PC-3 (cell line): ENCODE measurements around the gene WDR47. TPM values are rescaled to one million over a fixed set of nuclear protein-coding genes. Genes with fewer than 3 reads are reported as not detected.

Experiments used
- ATAC-seq: fragments of 200-7000 bp; cut with Tn5 transposase; 2 replicates; pipeline ENCODE4 v1.9.1; 2020; ENCODE audit warnings: mild to moderate bottlenecking, moderate library complexity
- BruUV-seq: library from RNA; stranded (reverse); fragments of 400-500 nt; replicated peaks from 2 replicates; lab custom pipeline; 2021; lab: Mats Ljungman, UMichigan
- CTCF ChIA-PET: fragments of 300-600 bp; sonication (Branson Sonifier 250); formaldehyde crosslinking; loops from one replicate; lab custom pipeline; 2022; ENCODE audit warnings: antibody characterized with exemption; lab: Charles Lee
- POLR2A ChIA-PET: fragments of 300-600 bp; sonication (Branson Sonifier 250); formaldehyde crosslinking; loops from one replicate; lab custom pipeline; 2022; ENCODE audit warnings: antibody characterized with exemption; ENCODE audit not compliant: unreplicated experiment; lab: Charles Lee
- DNase-seq: peaks from one replicate; pipeline ENCODE4 v3.0.0-alpha.2; 2015
- H2AFZ ChIP-seq: fragments of 300-600 bp; sonication (generic); 2 replicates; pipeline ENCODE4 v1.6.0; 2016; ENCODE audit warnings: antibody characterized with exemption, low read length
- H3F3A ChIP-seq: fragments of 300-600 bp; sonication (generic); one replicate; pipeline ENCODE4 v1.6.0; 2017; ENCODE audit warnings: antibody characterized with exemption, low read length, control low read depth, mild to moderate bottlenecking; ENCODE audit not compliant: unreplicated experiment
- H3K27ac ChIP-seq: fragments of 300-600 bp; sonication (generic); 2 replicates; pipeline ENCODE4 v1.5.1; 2016; ENCODE audit warnings: mild to moderate bottlenecking, low read length
- H3K27me3 ChIP-seq: fragments of 300-600 bp; sonication (generic); 2 replicates; pipeline ENCODE4 v1.6.1; 2016; ENCODE audit warnings: low read length, mixed read lengths
- H3K36me3 ChIP-seq: fragments of 300-600 bp; sonication (generic); 2 replicates; pipeline ENCODE4 v1.6.1; 2016; ENCODE audit warnings: low read depth, mixed run types, low read length, mixed read lengths
- H3K4me1 ChIP-seq: fragments of 300-600 bp; sonication (generic); 2 replicates; pipeline ENCODE4 v1.5.1; 2016; ENCODE audit warnings: low read length; ENCODE audit not compliant: insufficient read depth
- H3K4me2 ChIP-seq: fragments of 300-600 bp; sonication (generic); 2 replicates; pipeline ENCODE4 v1.6.0; 2016; ENCODE audit warnings: low read length
- H3K4me3 ChIP-seq: fragments of 300-600 bp; sonication (generic); 2 replicates; pipeline ENCODE4 v1.5.1; 2016; ENCODE audit warnings: mild to moderate bottlenecking, low read length, mixed read lengths
- H3K79me2 ChIP-seq: fragments of 300-600 bp; sonication (generic); 2 replicates; pipeline ENCODE4 v1.6.1; 2017; ENCODE audit warnings: low read length, mixed read lengths
- H3K9ac ChIP-seq: fragments of 300-600 bp; sonication (generic); 2 replicates; pipeline ENCODE4 v1.6.0; 2016; ENCODE audit warnings: mild to moderate bottlenecking, low read length
- H3K9me2 ChIP-seq: fragments of 300-600 bp; sonication (generic); replicated peaks from 2 replicates; pipeline ENCODE4 v1.6.1; 2016; ENCODE audit warnings: mixed run types, low read length, mixed read lengths
- H3K9me3 ChIP-seq: fragments of 300-600 bp; sonication (generic); 2 replicates; pipeline ENCODE4 v1.6.1; 2016; ENCODE audit warnings: low read length, mixed read lengths
- H4K20me1 ChIP-seq: fragments of 300-600 bp; sonication (generic); 2 replicates; pipeline ENCODE4 v1.6.1; 2016; ENCODE audit warnings: low read length, mixed read lengths
- EZH2 ChIP-seq: fragments of 300-600 bp; sonication (generic); IDR thresholded peaks from one replicate; pipeline ENCODE4 v1.6.1; 2017; ENCODE audit warnings: antibody characterized with exemption, mild to moderate bottlenecking, low read length; ENCODE audit not compliant: unreplicated experiment
- EZH2phosphoT487 ChIP-seq: fragments of 300-600 bp; sonication (generic); IDR thresholded peaks from 2 replicates; pipeline ENCODE4 v1.6.1; 2018; ENCODE audit warnings: mild to moderate bottlenecking, antibody characterized with exemption, low read length, borderline replicate concordance
- intact Hi-C: fragments of 100-400 bp; cut with micrococcal nuclease; formaldehyde crosslinking; loops from 2 replicates; pipeline ENCODE4 v1.9.0; 2023
- total RNA-seq: library from RNA; depleted of rRNA; stranded (reverse); fragments of >200 nt; gene quantifications from 2 replicates; pipeline ENCODE4 v1.2.3, GENCODE V29; 2014
- TF ChIP-seq, protein P1 (sequence below): fragments of 300-600 bp; sonication (generic); conservative IDR thresholded peaks from 2 replicates; pipeline ENCODE4 v1.5.1; 2017; ENCODE audit warnings: antibody characterized with exemption, low read depth, mild to moderate bottlenecking, low read length

The WDR47 gene
- total RNA-seq, 1 experiment from 2014 or later = 7.7 TPM

DNA sequence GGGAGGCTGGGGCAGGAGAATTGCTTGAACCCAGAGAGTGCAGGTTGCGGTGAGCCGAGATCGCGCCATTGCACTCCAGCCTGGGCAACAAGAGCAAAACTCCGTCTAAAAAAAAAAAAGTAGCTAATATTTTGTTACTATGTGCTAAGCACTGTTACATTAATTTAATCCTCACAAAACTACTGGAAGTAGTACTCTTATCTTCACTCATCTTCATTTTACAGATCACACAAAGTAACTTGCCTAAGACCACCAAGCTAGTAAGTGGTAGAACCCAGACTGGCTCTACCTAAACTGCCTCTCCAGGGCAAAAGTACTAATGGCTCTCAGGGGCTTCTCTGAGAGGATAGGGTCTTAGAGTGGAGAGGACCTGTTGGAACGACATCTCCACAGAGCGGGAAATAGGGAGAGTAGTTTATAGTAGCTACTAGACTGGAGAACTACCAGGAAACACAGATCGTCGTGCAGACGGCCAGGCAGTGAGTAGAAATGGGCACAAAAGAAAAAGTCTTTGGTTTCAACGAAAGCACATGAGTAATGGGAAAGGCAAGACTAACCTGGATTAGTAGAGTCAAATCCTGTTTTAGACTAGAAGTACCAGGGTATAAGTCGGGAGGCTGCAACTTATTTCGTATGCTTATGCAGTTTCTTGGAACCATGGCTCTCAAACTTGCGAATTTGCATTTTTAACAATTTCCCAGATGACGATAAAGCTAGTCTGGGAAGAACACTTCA, 80.0 kb downstream of the WDR47 start:
- intact Hi-C loops = loop anchor here (2.0 to 5.0 kb wide), 2 partner anchors 80 to 151 kb away; partner anchors contain the start of gene WDR47
- Histone ChIP-seq H3K4me1 (peaks cover 6% of the 10 kb centered on the region; the same call in 1 of the 2 replicates), H2AFZ (peak overlapping the region; percentile 95; the same call in 1 of the 2 replicates), H3K27me3 (no peaks in the 10 kb centered on the region), H3F3A (no peaks in the 10 kb centered on the region), H3K36me3 (no peaks in the 10 kb centered on the region), H3K9me3 (no peaks in the 10 kb centered on the region), H3K27ac (no peak overlapping the region), H3K4me2 (peak overlapping the region; percentile 84), H4K20me1 (no peaks in the 10 kb centered on the region), H3K9me2 (no peaks in the 10 kb centered on the region), H3K4me3 (peak overlapping the region; percentile 78), H3K79me2 (peaks cover 59% of the 10 kb centered on the region), H3K9ac (peak overlapping the region; percentile 85)
- TF ChIP-seq EZH2phosphoT487 = no peak
- no peak for TF ChIP-seq EZH2
- TF ChIP-seq, protein P1, sequence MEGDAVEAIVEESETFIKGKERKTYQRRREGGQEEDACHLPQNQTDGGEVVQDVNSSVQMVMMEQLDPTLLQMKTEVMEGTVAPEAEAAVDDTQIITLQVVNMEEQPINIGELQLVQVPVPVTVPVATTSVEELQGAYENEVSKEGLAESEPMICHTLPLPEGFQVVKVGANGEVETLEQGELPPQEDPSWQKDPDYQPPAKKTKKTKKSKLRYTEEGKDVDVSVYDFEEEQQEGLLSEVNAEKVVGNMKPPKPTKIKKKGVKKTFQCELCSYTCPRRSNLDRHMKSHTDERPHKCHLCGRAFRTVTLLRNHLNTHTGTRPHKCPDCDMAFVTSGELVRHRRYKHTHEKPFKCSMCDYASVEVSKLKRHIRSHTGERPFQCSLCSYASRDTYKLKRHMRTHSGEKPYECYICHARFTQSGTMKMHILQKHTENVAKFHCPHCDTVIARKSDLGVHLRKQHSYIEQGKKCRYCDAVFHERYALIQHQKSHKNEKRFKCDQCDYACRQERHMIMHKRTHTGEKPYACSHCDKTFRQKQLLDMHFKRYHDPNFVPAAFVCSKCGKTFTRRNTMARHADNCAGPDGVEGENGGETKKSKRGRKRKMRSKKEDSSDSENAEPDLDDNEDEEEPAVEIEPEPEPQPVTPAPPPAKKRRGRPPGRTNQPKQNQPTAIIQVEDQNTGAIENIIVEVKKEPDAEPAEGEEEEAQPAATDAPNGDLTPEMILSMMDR = no peak
- no peak for ATAC-seq
- POLR2A ChIA-PET = no interaction called here
- peak; percentile 29 for DNase-seq
- no TSS peak for BruUV-seq
- CTCF ChIA-PET = interaction anchor here (0.6 kb wide), 1 partner anchor 181 kb away, joined by 3 read pairs; no protein-coding TSS in a partner anchor

DNA sequence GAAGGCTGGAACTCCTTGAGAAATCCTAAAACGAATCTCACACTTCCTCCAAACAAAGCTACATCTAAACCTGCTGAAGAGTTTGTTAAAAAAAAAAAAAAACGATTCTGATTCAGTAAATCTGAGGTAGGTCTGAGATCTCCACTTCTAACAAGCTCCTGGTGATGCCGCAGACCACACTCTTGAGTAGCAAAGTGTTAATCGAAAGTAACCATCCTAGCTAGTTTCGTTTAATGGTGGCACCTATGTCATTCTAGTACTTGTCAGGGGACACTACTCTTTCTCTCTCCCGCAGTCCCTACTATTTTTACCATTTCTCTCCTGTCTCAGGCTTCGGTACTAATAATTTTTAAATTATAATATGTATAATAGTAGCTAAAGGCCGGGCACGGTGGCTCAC, 80.7 kb downstream of the WDR47 start:
- H3K9ac ChIP-seq = no peak overlapping the region
- ChIA-PET POLR2A (interaction anchor here (0.7 kb wide), 2 partner anchors 22 to 538 kb away, joined by 3 to 8 read pairs; no protein-coding TSS in a partner anchor), CTCF (no interaction called here)
- DNase-seq (no peak), ATAC-seq (no peak)
- H3K79me2 ChIP-seq = peaks cover 60% of the 10 kb centered on the region
- H3K27ac ChIP-seq = no peak overlapping the region
- intact Hi-C loops = loop anchor here (5.0 kb wide), 1 partner anchor 81 kb away; the partner anchor contains the start of gene WDR47
- no TSS peak for BruUV-seq
- peaks cover 6% of the 10 kb centered on the region; the same call in 1 of the 2 replicates for H3K4me1 ChIP-seq
- H3K27me3 ChIP-seq = no peaks in the 10 kb centered on the region
- no peaks in the 10 kb centered on the region for H3K9me3 ChIP-seq
- no peak overlapping the region for H2AFZ ChIP-seq
- H3F3A ChIP-seq = no peaks in the 10 kb centered on the region
- peak overlapping the region; percentile 38 for H3K4me2 ChIP-seq
- no peaks in the 10 kb centered on the region for H3K9me2 ChIP-seq
- H3K36me3 ChIP-seq = no peaks in the 10 kb centered on the region
- H3K4me3 ChIP-seq = no peak overlapping the region
- no peaks in the 10 kb centered on the region for H4K20me1 ChIP-seq
- no peak for TF ChIP-seq EZH2phosphoT487

DNA sequence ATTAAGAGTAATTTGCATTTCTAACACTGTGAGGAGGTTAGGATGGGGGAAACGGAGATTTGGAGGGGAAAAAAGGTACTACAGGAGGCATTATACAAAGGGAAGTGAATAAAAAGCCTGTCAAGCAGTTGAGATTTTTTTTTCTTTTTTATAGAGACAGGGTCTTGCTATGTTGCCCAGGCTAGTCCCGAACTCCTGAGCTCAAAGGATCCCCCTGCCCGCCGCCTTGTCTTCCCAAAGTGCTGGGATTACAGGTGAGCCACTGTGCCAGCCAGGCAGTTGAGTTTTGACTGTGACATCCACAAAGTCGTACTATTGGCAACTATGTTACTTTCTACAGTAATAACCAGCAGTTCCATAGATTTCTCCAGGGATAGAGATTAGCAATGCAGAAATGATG, 81.2 kb downstream of the WDR47 start:
- Histone ChIP-seq H3K4me1 (peaks cover 6% of the 10 kb centered on the region; the same call in 1 of the 2 replicates), H3F3A (no peaks in the 10 kb centered on the region), H3K4me2 (peak overlapping the region; percentile 38), H2AFZ (no peak overlapping the region), H4K20me1 (no peaks in the 10 kb centered on the region), H3K36me3 (no peaks in the 10 kb centered on the region), H3K9ac (no peak overlapping the region), H3K9me3 (no peaks in the 10 kb centered on the region), H3K4me3 (no peak overlapping the region), H3K27ac (no peak overlapping the region), H3K9me2 (no peaks in the 10 kb centered on the region), H3K79me2 (peaks cover 65% of the 10 kb centered on the region), H3K27me3 (no peaks in the 10 kb centered on the region)
- ChIA-PET POLR2A (interaction anchor here (0.7 kb wide), 2 partner anchors 22 to 539 kb away, joined by 3 to 8 read pairs; no protein-coding TSS in a partner anchor), CTCF (no interaction called here)
- BruUV-seq = no TSS peak
- intact Hi-C loops = loop anchor here (5.0 kb wide), 1 partner anchor 82 kb away; the partner anchor contains the start of gene WDR47
- ATAC-seq = no peak
- TF ChIP-seq, protein P1 = no peak
- TF ChIP-seq EZH2phosphoT487 (no peak), EZH2 (no peak)
- no peak for DNase-seq
